SK-N-SH (cell line): ENCODE results near the gene NDUFS2. TPM values are rescaled to one million over a fixed set of nuclear protein-coding genes. Genes with fewer than 3 reads are reported as not detected.

ENCODE experiments used
- CTCF ChIA-PET: fragments of 300-600, 350-600 bp; formaldehyde crosslinking; extraction: SDS; loops from one replicate; lab custom pipeline; 2021; lab: Yijun Ruan, JAX
- POLR2A ChIA-PET: fragments of 350-600 bp; sonication (Branson Sonifier 250); formaldehyde crosslinking; extraction: SDS; loops from one replicate; lab custom pipeline; 2020; ENCODE audit warnings: antibody characterized with exemption, inconsistent platforms; lab: Yijun Ruan, JAX
- DNase-seq: peaks from one replicate; pipeline ENCODE4 v3.0.0; 2012
- H2AFZ ChIP-seq: fragments of 200-600 bp; sonication (generic); 2 replicates; pipeline ENCODE4 v1.8.1; 2016; ENCODE audit warnings: antibody characterized with exemption, mild to moderate bottlenecking, low read depth
- H3F3A ChIP-seq: fragments of 200-600 bp; sonication (generic); replicated peaks from 2 replicates; pipeline ENCODE3; 2016; ENCODE audit warnings: antibody characterized with exemption, mild to moderate bottlenecking; ENCODE audit not compliant: insufficient read depth
- H3K27ac ChIP-seq, 2 experiments: fragments of 200-500 bp in 1 of 2; fragments of 200-600 bp in 1 of 2; sonication (Bioruptor generic) in 1 of 2; sonication (generic), shearing (Covaris generic) in 1 of 2; 2 replicates each; pipeline versions ENCODE4 v1.5.1 to v1.6.1; 2014 to 2016; ENCODE audit warnings: low read depth in 2 of 2, inconsistent platforms in 1 of 2, low read length in 1 of 2, mild to moderate bottlenecking in 1 of 2, mixed read lengths in 1 of 2
- H3K27me3 ChIP-seq: fragments of 200-600 bp; sonication (generic), shearing (Covaris generic); 2 replicates; pipeline ENCODE4 v1.6.1; 2016; ENCODE audit warnings: mixed run types; ENCODE audit not compliant: insufficient read depth
- H3K36me3 ChIP-seq, 2 experiments: fragments of 200-500 bp in 1 of 2; fragments of 200-600 bp in 1 of 2; sonication (Bioruptor generic) in 1 of 2; sonication (generic) in 1 of 2; replicated peaks in 1 of 2; 2 replicates each; pipeline versions ENCODE3 to v1.5.1; 2014 to 2016; ENCODE audit warnings: low read length in 1 of 2, mild to moderate bottlenecking in 1 of 2; ENCODE audit not compliant: insufficient read depth in 2 of 2, control insufficient read depth in 1 of 2
- H3K4me1 ChIP-seq, 2 experiments: fragments of 200-500 bp in 1 of 2; fragments of 200-600 bp in 1 of 2; sonication (Bioruptor generic) in 1 of 2; sonication (generic), shearing (Covaris generic) in 1 of 2; 2 replicates each; pipeline versions ENCODE4 v1.5.1 to v1.6.1; 2014 to 2016; ENCODE audit warnings: low read depth in 1 of 2, low read length in 1 of 2, mixed run types in 1 of 2; ENCODE audit not compliant: insufficient read depth in 2 of 2, control insufficient read depth in 1 of 2
- H3K4me2 ChIP-seq: fragments of 200-600 bp; sonication (generic), shearing (Covaris generic); 2 replicates; pipeline ENCODE4 v1.6.1; 2017; ENCODE audit warnings: mixed run types
- H3K4me3 ChIP-seq, 2 experiments: fragments of 200-500 bp in 1 of 2; fragments of 200-600 bp in 1 of 2; sonication (Bioruptor generic) in 1 of 2; sonication (generic), shearing (Covaris generic) in 1 of 2; 2 replicates each; pipeline versions ENCODE4 v1.5.1 to v1.8.1; 2014 to 2016; ENCODE audit warnings: low read depth in 2 of 2, inconsistent platforms in 1 of 2, low read length in 1 of 2, mild to moderate bottlenecking in 1 of 2, mixed read lengths in 1 of 2, moderate library complexity in 1 of 2
- H3K79me2 ChIP-seq: fragments of 200-600 bp; sonication (generic); 2 replicates; pipeline ENCODE4 v1.8.1; 2017; ENCODE audit warnings: mild to moderate bottlenecking; ENCODE audit not compliant: insufficient read depth
- H3K9ac ChIP-seq: fragments of 200-600 bp; sonication (generic); 2 replicates; pipeline ENCODE4 v1.6.1; 2017; ENCODE audit warnings: mixed run types
- H3K9me2 ChIP-seq: fragments of 200-600 bp; sonication (generic); 2 replicates; pipeline ENCODE4 v1.6.1; 2017; ENCODE audit warnings: mixed run types
- H3K9me3 ChIP-seq: fragments of 200-600 bp; sonication (generic); 2 replicates; pipeline ENCODE4 v1.6.1; 2017; ENCODE audit warnings: mixed run types, mild to moderate bottlenecking, moderate library complexity
- H4K20me1 ChIP-seq: fragments of 200-600 bp; sonication (generic); 2 replicates; pipeline ENCODE4 v1.6.1; 2017; ENCODE audit warnings: mild to moderate bottlenecking, mixed run types; ENCODE audit not compliant: insufficient read depth
- ELF1 ChIP-seq: IDR thresholded peaks from 2 replicates; pipeline ENCODE4 v1.4.0; 2012
- EZH2phosphoT487 ChIP-seq: fragments of 200-600 bp; sonication (generic); IDR thresholded peaks from 2 replicates; pipeline ENCODE4 v1.6.1; 2017; ENCODE audit warnings: low read depth, mixed run types, mild to moderate bottlenecking, antibody characterized with exemption, moderate library complexity, borderline replicate concordance
- FOSL2 ChIP-seq: IDR thresholded peaks from 2 replicates; pipeline ENCODE4 v1.4.0; 2012; ENCODE audit warnings: low read depth, mild to moderate bottlenecking, moderate library complexity, borderline replicate concordance
- FOXJ3 ChIP-seq: sonication (generic); formaldehyde crosslinking; IDR thresholded peaks from 2 replicates; pipeline ENCODE4 v1.5.1; 2020; ENCODE audit warnings: mild to moderate bottlenecking, missing genetic modification reagents
- GABPA ChIP-seq: IDR thresholded peaks from 2 replicates; pipeline ENCODE4 v1.4.0; 2012; ENCODE audit warnings: low read depth, mild to moderate bottlenecking
- MEF2A ChIP-seq: IDR thresholded peaks from 2 replicates; pipeline ENCODE4 v1.4.0; 2012; ENCODE audit warnings: low read depth, borderline replicate concordance
- NFIC ChIP-seq: IDR thresholded peaks from 2 replicates; pipeline ENCODE4 v1.4.0; 2012; ENCODE audit warnings: borderline replicate concordance
- POLR2AphosphoS5 ChIP-seq: IDR thresholded peaks from 2 replicates; pipeline ENCODE4 v1.6.1; 2012; ENCODE audit warnings: low read depth, low read length
- RCOR1 ChIP-seq: fragments of 150-350 bp; IDR thresholded peaks from 2 replicates; pipeline ENCODE4 v1.6.1; 2017; ENCODE audit warnings: antibody characterized with exemption, low read length
- SMC3 ChIP-seq: IDR thresholded peaks from 2 replicates; pipeline ENCODE4 v1.6.1; 2012; ENCODE audit warnings: low read depth, low read length, improper control_type of control experiment
- TCF12 ChIP-seq: IDR thresholded peaks from 2 replicates; pipeline ENCODE4 v1.4.0; 2012
- TEAD4 ChIP-seq: IDR thresholded peaks from 2 replicates; pipeline ENCODE4 v1.4.0; 2012; ENCODE audit warnings: mild to moderate bottlenecking, borderline replicate concordance; ENCODE audit not compliant: insufficient read depth
- WGBS: methylation state at CpG from one replicate; pipeline ENCODE4 v1.1.6; 2017; ENCODE audit warnings: low lambda C conversion rate; 5-methylcytosine and 5-hydroxymethylcytosine counted together
- polyA plus RNA-seq, 3 experiments: library from polyadenylated mRNA; depleted of rRNA; stranded (reverse); fragments of >200 nt; gene quantifications; 2 replicates each; pipeline ENCODE4 v1.2.3, GENCODE V29; 2012
- TF ChIP-seq, protein P1 (sequence below): fragments of 150-350 bp; IDR thresholded peaks from 2 replicates; pipeline ENCODE4 v1.6.1; 2016; ENCODE audit warnings: mild to moderate bottlenecking, low read depth, low read length
- TF ChIP-seq, protein P2 (sequence below): IDR thresholded peaks from 2 replicates; pipeline ENCODE4; 2012
- TF ChIP-seq, protein P3 (sequence below): IDR thresholded peaks from 2 replicates; pipeline ENCODE4 v1.4.0; 2012; ENCODE audit warnings: low read depth
- TF ChIP-seq, protein P4 (sequence below): fragments of 200-600 bp; sonication (generic); IDR thresholded peaks from 2 replicates; pipeline ENCODE4 v1.6.1; 2017; ENCODE audit warnings: antibody characterized with exemption, mild to moderate bottlenecking, moderate library complexity

The NDUFS2 gene
- polyA plus RNA-seq, 1 of the 3 experiments (the other 2 are of a cell fraction): 203 TPM

DNA sequence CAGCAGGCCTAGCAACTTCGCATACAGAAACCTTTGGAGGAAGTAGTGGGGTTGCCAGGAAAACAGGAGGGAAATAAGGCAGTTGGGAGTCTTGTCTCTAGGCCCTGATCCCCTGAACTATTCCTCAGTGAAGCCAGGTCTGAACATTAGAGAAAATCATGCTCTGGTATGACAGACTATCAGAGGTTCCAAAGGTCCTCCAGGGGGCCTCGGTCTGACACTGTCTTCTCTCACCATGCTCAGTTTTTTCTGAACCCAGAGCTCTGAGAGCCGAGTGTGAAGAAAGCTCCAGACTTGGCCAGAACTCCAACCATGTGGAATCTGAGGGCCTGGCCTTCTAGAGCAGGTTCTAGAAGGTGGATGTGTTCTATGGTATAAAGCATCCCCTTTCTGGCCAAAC is 27.7 kb downstream of the NDUFS2 start:
- POLR2A ChIA-PET: no interaction called here

DNA sequence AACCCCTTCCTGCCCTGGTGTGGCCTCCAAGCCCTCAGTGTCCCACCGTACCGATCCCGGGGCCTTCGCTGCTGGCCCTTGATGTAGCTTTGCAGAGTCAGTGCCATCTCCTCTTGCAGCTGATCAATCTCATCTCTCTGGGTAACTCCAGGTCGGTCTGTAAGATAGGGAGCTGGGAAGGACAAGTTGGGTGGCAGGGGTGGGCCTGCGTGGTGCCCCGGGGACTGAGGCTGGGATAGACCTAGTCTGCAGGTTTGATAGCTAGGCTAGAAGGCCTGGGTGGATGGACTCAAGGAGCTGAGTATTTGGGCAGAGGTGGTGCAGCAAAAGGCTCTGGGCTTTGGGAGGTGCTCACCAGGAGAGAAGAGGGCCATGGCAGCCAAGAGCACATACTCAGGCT is 28.6 kb downstream of the NDUFS2 start:
- no peak overlapping the region for H3K4me2 ChIP-seq
- H3K79me2 ChIP-seq: no peaks in the 10 kb centered on the region
- no peak overlapping the region for H3K4me3 ChIP-seq
- no peak for DNase-seq
- peaks cover 0 to 20% of the 10 kb centered on the region in 2 experiments for H3K36me3 ChIP-seq
- 100% methylated on average over 4 of the region's 7 CpGs for WGBS
- H3F3A ChIP-seq: peaks cover 5% of the 10 kb centered on the region
- H3K9me2 ChIP-seq: no peaks in the 10 kb centered on the region
- peaks cover 8 to 16% of the 10 kb centered on the region in 2 experiments; a peak in 3 of 4 replicates for H3K4me1 ChIP-seq
- no peaks in the 10 kb centered on the region for H3K9me3 ChIP-seq
- TF ChIP-seq, protein P1, sequence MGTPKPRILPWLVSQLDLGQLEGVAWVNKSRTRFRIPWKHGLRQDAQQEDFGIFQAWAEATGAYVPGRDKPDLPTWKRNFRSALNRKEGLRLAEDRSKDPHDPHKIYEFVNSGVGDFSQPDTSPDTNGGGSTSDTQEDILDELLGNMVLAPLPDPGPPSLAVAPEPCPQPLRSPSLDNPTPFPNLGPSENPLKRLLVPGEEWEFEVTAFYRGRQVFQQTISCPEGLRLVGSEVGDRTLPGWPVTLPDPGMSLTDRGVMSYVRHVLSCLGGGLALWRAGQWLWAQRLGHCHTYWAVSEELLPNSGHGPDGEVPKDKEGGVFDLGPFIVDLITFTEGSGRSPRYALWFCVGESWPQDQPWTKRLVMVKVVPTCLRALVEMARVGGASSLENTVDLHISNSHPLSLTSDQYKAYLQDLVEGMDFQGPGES: no peak
- TF ChIP-seq SMC3 (no peak), ELF1 (no peak), FOXJ3 (CRISPR knock-in tag) (no peak), RCOR1 (no peak), TCF12 (no peak), EZH2phosphoT487 (no peak), POLR2AphosphoS5 (no peak), TEAD4 (no peak), FOSL2 (no peak), MEF2A (no peak), NFIC (no peak), GABPA (no peak)
- TF ChIP-seq, protein P2, sequence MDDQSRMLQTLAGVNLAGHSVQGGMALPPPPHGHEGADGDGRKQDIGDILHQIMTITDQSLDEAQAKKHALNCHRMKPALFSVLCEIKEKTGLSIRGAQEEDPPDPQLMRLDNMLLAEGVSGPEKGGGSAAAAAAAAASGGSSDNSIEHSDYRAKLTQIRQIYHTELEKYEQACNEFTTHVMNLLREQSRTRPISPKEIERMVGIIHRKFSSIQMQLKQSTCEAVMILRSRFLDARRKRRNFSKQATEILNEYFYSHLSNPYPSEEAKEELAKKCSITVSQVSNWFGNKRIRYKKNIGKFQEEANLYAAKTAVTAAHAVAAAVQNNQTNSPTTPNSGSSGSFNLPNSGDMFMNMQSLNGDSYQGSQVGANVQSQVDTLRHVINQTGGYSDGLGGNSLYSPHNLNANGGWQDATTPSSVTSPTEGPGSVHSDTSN: no peak
- TF ChIP-seq, protein P3, sequence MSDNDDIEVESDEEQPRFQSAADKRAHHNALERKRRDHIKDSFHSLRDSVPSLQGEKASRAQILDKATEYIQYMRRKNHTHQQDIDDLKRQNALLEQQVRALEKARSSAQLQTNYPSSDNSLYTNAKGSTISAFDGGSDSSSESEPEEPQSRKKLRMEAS: no peak
- CTCF ChIA-PET: interaction anchor here (1.0 to 6.3 kb wide), 9 partner anchors 29 to 152 kb away, joined by 3 to 76 read pairs (median 6); partner anchors contain the start of genes CFAP126 and NDUFS2
- POLR2A ChIA-PET: no interaction called here
- H2AFZ ChIP-seq: no peak overlapping the region
- no peak overlapping the region for H3K27ac ChIP-seq
- no peaks in the 10 kb centered on the region for H3K27me3 ChIP-seq
- no peaks in the 10 kb centered on the region for H4K20me1 ChIP-seq
- no peak overlapping the region for H3K9ac ChIP-seq

More for the DNA sequence above, 27.7 kb downstream of the NDUFS2 start:
- Histone ChIP-seq H3K27me3 (no peaks in the 10 kb centered on the region), H3K79me2 (no peaks in the 10 kb centered on the region), H3K9ac (no peak overlapping the region), H3K4me3 (no peak overlapping the region), H3K36me3 (peaks cover 0 to 20% of the 10 kb centered on the region in 2 experiments), H3F3A (peaks cover 12% of the 10 kb centered on the region), H3K9me2 (no peaks in the 10 kb centered on the region), H3K27ac (no peak overlapping the region), H3K4me2 (no peak overlapping the region), H3K4me1 (peaks cover 8 to 21% of the 10 kb centered on the region in 2 experiments; a peak in 3 of 4 replicates), H3K9me3 (no peaks in the 10 kb centered on the region), H2AFZ (no peak overlapping the region), H4K20me1 (no peaks in the 10 kb centered on the region)
- TF ChIP-seq, protein P4, sequence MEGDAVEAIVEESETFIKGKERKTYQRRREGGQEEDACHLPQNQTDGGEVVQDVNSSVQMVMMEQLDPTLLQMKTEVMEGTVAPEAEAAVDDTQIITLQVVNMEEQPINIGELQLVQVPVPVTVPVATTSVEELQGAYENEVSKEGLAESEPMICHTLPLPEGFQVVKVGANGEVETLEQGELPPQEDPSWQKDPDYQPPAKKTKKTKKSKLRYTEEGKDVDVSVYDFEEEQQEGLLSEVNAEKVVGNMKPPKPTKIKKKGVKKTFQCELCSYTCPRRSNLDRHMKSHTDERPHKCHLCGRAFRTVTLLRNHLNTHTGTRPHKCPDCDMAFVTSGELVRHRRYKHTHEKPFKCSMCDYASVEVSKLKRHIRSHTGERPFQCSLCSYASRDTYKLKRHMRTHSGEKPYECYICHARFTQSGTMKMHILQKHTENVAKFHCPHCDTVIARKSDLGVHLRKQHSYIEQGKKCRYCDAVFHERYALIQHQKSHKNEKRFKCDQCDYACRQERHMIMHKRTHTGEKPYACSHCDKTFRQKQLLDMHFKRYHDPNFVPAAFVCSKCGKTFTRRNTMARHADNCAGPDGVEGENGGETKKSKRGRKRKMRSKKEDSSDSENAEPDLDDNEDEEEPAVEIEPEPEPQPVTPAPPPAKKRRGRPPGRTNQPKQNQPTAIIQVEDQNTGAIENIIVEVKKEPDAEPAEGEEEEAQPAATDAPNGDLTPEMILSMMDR: 0 out of 2 replicates have a peak, but pooled peaks have one; percentile 22
- TF ChIP-seq, protein P3: no peak
- CTCF ChIA-PET: interaction anchor here (0.6 to 6.3 kb wide), 15 partner anchors 20 to 153 kb away, joined by 3 to 76 read pairs (median 4); partner anchors contain the start of genes CFAP126 and NDUFS2
- DNase-seq: no peak
- WGBS: 58% methylated on average over 2 of the region's 3 CpGs
